ENCODE measurements around the gene PDZD2.
"Not testable (repeated sequence)": the region's sequence is repeated elsewhere in the genome, so short reads cannot be mapped to it uniquely, and the experiment has no call there.

Gene PDZD2

GRCh38 chr5:31691408-31691807 lies 52.5 kb downstream of the PDZD2 start:
- not testable (repeated sequence) for DNase-seq (ENCODE audit: low read depth in 2 of 2)

- no peak for DNase-seq (ENCODE audit: low read depth in 2 of 2)
Observed at GRCh38 chr5:31692561-31693221, 53.8 kb downstream of the PDZD2 start.

GRCh38 chr5:31698673-31699072 lies 59.7 kb downstream of the PDZD2 start:
- no peak for DNase-seq (ENCODE audit: low read depth in 2 of 2)

- no peak for DNase-seq (ENCODE audit: low read depth in 2 of 2)
Observed at GRCh38 chr5:31701642-31702299, 62.8 kb downstream of the PDZD2 start.

- DNase-seq (ENCODE audit: low read depth in 2 of 2) = no peak
Observed at GRCh38 chr5:31702712-31703111, 63.8 kb downstream of the PDZD2 start.

- DNase-seq (ENCODE audit: low read depth in 2 of 2) = no peak
Observed at GRCh38 chr5:31703757-31704156, 64.8 kb downstream of the PDZD2 start.

GRCh38 chr5:31706186-31706585 lies 67.3 kb downstream of the PDZD2 start:
- no peak for DNase-seq (ENCODE audit: low read depth in 2 of 2)

- DNase-seq (ENCODE audit: low read depth in 2 of 2) = no peak
Observed at GRCh38 chr5:31707329-31707728, 68.4 kb downstream of the PDZD2 start.

GRCh38 chr5:31708089-31708488 lies 69.2 kb downstream of the PDZD2 start:
- no peak for DNase-seq (ENCODE audit: low read depth in 2 of 2)

- no peak for DNase-seq (ENCODE audit: low read depth in 2 of 2)
Observed at GRCh38 chr5:31711363-31711762, 72.4 kb downstream of the PDZD2 start.

- no peak for DNase-seq (ENCODE audit: low read depth in 2 of 2)
Observed at GRCh38 chr5:31711935-31712592, 73.1 kb downstream of the PDZD2 start.

- no peak for DNase-seq (ENCODE audit: low read depth in 2 of 2)
Observed at GRCh38 chr5:31717561-31717960, 78.6 kb downstream of the PDZD2 start.

GRCh38 chr5:31720004-31720403 lies 81.1 kb downstream of the PDZD2 start:
- DNase-seq (ENCODE audit: low read depth in 2 of 2) = no peak

GRCh38 chr5:31720811-31721345 lies 81.9 kb downstream of the PDZD2 start:
- DNase-seq (ENCODE audit: low read depth in 2 of 2) = no peak

GRCh38 chr5:31722111-31722510 lies 83.2 kb downstream of the PDZD2 start:
- DNase-seq (ENCODE audit: low read depth in 2 of 2) = no peak

- no peak for DNase-seq (ENCODE audit: low read depth in 2 of 2)
Observed at GRCh38 chr5:31725996-31726395, 87.1 kb downstream of the PDZD2 start.

GRCh38 chr5:31726952-31727351 lies 88.0 kb downstream of the PDZD2 start:
- no peak for DNase-seq (ENCODE audit: low read depth in 2 of 2)

GRCh38 chr5:31728039-31728438 lies 89.1 kb downstream of the PDZD2 start:
- no peak for DNase-seq (ENCODE audit: low read depth in 2 of 2)

GRCh38 chr5:31728806-31729205 lies 89.9 kb downstream of the PDZD2 start:
- not testable (repeated sequence) for DNase-seq (ENCODE audit: low read depth in 2 of 2)

GRCh38 chr5:31730139-31730538 lies 91.2 kb downstream of the PDZD2 start:
- DNase-seq (ENCODE audit: low read depth in 2 of 2) = no peak

GRCh38 chr5:31731016-31731415 lies 92.1 kb downstream of the PDZD2 start:
- DNase-seq (ENCODE audit: low read depth in 2 of 2) = no peak

- DNase-seq (ENCODE audit: low read depth in 2 of 2) = no peak
Observed at GRCh38 chr5:31731710-31732301, 92.9 kb downstream of the PDZD2 start.

All from stimulated activated CD8-positive, alpha-beta memory T cell treated with anti-CD3 and anti-CD28 coated beads, Interleukin-7, amount 100 ng/mL, for 4 hours (primary cell).